Activated T-cell treated with anti-CD3 and anti-CD28 coated beads for 24 hours (primary cell): ENCODE results near the gene COPB1.
"Not testable (repeated sequence)": the region's sequence is repeated elsewhere in the genome, so short reads cannot be mapped to it uniquely, and the experiment has no call there.

Experiments used
- DNase-seq: peaks from one replicate; pipeline ENCODE4 v3.0.0-alpha.2; 2020; ENCODE audit warnings: low read depth

Gene COPB1, protein sequence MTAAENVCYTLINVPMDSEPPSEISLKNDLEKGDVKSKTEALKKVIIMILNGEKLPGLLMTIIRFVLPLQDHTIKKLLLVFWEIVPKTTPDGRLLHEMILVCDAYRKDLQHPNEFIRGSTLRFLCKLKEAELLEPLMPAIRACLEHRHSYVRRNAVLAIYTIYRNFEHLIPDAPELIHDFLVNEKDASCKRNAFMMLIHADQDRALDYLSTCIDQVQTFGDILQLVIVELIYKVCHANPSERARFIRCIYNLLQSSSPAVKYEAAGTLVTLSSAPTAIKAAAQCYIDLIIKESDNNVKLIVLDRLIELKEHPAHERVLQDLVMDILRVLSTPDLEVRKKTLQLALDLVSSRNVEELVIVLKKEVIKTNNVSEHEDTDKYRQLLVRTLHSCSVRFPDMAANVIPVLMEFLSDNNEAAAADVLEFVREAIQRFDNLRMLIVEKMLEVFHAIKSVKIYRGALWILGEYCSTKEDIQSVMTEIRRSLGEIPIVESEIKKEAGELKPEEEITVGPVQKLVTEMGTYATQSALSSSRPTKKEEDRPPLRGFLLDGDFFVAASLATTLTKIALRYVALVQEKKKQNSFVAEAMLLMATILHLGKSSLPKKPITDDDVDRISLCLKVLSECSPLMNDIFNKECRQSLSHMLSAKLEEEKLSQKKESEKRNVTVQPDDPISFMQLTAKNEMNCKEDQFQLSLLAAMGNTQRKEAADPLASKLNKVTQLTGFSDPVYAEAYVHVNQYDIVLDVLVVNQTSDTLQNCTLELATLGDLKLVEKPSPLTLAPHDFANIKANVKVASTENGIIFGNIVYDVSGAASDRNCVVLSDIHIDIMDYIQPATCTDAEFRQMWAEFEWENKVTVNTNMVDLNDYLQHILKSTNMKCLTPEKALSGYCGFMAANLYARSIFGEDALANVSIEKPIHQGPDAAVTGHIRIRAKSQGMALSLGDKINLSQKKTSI

DNA sequence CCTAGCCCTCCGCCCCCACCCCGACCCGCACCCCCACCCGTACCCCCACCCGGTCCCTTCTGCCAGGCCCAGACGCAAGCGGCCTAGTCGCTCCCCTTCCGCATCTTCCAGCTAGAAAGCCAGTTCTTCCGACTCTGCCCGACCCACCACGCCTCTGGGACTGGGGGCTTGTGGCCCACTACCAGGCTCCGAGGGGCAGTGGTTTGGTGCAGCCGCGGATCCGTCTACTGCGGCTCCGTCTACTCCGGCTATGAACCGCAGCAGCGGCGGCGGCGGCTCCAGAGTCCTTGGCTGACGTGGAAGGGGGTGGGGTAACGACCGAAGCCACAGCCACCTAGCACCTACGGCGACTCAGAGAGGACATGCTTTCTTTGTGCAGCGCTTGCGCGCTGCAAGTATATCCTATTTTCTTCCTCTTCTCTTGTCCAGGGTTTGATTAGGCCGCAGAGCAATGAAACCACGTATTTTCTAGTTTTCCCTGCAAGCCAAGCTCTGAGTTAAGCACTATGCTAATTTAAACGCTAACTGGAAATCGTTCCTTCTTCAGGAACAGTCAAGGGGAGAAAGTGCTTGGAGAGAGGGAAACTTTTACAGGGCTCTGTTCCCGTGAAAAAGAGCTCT lies at the start of gene COPB1:
Gene COPB1, minus strand, starts transcription at position 252 of the 621 bp plus-strand sequence. CDS start 883 bp downstream, outside the sequence.
- DNase-seq: peak; percentile 86

DNA sequence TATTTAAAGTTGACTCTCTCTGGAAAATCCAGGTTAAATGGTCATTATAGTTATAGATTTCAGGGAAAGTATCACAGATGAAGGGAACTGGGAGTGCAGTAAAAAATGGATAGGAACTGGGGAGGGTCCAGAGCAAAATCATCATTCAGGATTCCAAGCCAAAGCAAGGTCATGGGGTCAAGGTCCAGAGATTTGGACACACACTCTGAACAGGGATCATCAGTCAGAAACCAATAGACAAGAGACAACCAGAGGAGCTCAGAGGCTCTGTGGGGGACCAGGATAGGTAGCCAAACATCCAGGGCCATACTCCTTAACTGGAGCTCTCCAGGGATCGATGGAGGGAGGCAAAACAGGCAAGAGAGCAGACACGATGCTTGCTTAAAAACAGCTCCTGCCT lies 47.8 kb upstream of the COPB1 start:
- DNase-seq: no peak

DNA sequence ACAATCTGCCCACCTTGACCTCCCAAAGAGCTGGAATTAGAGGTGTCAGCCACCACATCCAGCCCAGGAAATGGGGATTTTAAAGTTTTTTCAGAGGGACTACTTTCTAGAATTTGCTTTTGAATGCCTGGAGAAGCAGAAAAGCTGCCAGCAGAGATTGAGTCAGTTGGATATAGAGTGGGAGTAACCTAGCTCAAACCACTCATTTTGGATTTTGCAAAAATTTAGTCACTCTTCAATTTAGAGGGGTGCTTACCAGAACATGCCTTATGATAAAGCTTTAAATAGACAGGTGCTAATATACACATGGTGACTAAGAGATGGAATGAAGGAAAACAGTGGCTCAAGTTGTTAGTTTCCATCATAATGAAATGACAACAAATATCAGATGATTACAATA lies 47.1 kb upstream of the COPB1 start:
- no peak for DNase-seq

DNA sequence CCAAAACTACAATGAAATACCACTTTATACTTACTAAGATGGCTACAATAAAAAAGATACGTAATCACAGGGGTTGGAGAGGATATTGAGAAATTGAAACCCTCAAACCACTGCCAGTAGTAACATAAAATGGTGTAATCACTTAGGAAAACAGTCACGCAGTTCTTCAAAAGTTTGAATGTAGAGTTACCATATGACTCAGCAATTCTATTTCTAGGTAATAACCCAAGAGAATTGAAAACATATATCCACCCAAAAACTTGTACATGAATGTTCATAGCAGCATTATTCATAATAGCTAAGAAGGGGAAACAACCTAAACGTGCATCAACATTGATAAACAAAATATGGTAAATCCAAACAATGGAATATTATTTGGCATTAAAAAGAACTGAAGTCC lies 45.0 kb upstream of the COPB1 start:
- no peak for DNase-seq

DNA sequence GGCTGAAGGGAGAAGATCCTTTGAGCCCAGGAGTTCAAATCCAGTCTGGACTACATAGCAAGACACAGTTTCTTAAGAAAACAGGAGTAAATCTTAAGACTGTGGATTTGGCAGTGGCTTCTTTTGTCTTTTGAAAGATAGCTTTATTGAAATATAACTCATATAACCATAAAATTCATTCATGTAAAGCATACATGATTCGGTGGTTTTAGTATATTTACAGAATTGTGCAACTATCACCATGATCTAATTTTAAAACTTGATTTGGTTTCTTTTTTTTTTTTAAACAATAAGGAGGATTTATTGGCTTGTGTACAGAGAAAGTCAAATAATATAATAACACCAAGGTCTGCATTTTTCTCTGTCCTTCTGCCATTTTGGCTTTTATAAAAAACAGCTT lies 43.6 kb upstream of the COPB1 start:
- no peak for DNase-seq

DNA sequence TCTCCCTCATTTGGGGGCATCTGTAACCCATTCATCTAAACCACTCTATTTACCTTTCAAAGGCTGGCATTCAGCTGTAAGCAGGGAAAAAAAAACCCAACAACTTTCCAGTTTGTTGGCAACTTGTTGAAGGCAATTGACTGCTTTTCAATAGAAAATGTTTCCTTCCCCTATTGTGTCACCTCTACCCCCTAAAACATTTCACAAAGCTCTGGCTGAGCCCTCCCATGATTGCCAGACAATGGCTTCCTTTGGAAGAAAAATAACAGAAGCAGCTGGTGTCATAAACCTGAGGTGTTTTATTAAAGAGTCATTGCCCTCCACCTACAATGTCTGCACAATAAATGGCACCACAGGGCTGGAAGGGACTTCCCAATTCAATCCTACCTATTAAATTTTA lies 42.7 kb upstream of the COPB1 start:
- no peak for DNase-seq

DNA sequence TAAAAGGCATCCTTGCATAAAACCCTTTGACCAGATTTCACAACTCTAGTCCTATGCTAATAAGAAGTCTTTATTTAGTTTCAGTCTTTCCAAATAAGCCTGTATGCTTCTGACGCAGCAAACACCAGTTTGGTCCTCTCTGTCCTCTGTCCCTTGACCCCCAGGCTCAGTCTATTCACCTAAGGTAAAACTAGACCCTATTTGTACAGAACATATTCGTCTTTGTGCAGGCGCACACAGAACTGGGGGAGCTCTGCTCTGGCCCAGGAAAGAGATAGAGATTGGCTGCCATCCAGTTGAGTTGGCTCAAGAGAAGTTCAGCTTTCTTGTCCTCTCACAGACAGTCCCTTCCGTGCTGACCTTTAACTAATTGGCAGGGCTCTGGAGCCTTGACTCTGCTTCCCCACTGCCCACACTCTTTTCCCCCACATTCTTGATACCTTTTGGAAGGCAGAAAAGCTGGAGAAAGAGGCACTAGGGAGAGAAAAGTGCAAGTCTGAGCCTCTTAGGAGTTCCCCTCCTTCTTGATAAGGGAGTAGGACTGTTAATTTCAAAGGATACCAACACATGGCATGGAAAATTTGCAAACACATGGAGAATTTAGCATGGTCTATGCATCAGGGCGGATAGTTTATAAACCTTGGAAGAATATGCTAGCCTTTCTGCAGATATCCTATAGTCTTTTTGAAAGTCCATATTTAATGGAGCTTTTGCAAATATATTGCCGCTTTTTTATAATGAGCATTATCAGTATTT lies 41.8 kb upstream of the COPB1 start:
- no peak for DNase-seq

DNA sequence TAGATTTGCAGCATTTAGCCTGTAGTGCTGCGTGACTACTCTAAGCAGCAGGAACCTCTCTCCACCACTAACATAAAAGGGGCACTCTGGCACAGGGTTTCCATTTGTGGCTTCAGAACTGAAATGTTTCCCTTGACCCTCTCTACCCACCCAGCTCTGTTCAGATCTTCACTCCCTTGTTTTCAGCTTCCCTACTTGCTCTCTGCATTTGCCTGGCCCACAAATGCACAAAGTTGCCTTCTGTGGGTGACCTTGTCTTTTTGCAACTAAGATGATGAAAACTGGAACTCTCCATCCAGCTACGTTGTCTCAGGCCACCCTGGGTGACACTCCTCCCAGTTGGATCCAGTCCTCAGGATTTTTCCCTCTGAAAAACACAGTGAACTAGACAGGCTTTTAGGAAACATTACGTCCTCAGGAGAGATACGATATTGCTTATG lies 40.4 kb upstream of the COPB1 start:
- no peak for DNase-seq

DNA sequence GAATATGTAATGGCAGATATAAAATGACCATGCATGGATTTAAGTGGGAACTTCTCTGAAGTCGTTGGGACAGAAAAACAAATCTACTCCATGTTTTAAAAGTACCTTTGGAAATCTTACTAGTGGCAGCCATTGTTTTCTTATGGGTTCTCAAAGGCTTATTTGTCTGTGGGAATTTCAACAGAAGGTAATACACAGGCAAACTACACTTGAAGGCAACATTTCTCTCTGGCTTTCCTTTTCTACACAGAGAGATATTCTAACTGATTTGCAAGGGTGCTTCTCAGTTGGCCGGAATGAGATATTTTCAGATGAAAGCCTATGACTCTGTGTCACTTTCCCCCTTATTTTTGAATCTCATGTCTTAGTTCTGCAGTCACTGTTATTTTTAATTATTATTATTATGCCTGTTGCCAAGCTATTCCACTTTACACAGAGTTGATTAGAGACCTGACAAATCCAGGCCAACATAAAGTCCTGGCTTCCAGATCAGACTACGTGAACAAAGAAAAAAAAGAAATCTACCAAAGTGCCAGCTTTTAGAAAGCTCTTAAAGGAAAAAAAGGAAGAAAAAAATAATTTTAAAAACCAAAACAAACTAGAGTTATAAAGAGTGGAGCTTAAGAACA lies 39.4 kb upstream of the COPB1 start:
- no peak for DNase-seq

DNA sequence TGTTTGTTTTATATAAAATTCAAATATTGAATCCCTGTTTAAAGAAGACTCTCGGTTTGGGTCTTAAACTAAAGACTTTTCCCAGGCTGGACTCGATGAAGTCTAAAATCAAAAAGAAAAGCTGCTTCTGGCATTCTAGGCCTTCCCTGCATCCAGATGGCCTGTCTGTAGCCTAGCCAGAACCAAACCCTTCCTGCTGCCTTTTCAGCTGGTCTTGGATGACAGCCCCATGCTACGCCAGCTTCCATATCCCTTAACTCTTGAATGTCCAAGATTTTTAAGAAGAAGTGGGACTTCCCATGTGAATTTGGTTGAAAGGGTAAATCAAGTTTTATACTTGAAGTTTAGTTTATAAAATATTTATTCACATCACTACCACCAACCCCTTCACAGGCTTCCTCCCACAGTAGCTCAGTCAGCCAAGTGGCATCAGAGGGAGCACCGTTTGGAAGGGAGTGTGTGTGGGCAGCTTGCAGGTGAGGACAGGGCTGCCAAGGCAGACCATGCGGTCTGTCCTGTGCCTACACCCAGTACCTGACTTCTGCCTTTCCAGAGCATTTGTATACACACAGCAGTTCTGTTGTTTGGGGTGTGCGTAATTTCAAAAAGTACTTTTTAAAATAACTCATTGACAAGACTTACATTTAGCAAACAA lies 38.8 kb upstream of the COPB1 start:
- no peak for DNase-seq

DNA sequence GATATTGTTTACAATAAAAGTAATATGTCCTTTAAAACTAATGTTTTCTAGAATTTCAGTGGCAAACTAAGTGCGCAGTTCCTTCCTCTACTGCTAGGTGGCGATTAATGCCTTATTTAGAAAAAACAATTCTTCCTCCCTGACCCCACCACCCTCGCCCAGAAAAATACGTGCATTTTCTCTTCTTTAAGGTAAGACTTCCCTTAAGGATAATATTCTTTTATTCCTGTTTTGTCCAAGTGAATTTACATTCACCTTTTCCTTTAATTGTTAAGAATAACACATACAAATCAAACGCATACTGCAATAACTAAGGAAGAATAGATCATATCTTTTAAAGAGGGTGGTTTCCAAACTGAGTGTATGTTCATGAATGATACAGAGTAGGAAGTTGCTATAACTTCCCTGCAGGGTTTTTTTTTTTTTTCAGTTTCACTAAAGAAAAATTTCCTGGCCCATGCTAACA lies 37.6 kb upstream of the COPB1 start:
- DNase-seq: no peak

DNA sequence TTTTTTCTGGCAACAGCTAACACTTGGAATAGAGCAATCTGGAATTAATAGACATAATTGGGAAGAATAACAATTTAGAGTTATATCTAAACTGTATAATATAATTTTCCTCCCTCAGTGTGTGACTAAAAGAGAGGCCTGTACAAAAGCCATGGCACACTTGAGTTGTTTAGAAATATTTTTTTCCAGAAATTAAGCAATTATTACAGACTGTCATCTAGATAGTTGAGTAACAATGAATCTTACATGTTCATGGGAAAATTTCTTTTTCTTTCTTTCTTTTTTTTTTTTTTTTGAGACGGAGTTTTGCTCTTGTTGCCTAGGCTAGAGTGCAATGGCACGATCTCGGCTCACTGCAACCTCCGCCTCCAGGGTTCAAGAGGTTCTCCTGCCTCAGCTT lies 35.6 kb upstream of the COPB1 start:
- DNase-seq: not testable (repeated sequence)

DNA sequence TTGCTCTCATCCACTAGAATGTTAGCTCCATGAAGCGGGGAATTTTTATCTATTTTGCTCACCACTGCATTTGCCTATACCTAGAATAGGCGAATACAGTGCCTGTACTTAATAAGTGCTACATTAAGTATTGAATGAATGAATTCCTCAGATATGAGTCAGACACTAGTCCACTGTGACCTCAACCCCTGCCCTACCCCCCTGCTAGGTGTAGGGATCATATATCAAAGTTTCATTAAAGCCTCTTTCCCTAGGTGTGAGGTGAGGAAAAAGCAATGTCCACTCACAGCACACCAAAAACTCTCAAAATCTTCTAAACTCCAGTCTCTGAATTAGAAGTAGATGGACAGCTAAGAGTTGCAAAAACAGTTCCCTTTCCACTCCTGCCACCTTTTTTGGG lies 30.3 kb upstream of the COPB1 start:
- DNase-seq: no peak

DNA sequence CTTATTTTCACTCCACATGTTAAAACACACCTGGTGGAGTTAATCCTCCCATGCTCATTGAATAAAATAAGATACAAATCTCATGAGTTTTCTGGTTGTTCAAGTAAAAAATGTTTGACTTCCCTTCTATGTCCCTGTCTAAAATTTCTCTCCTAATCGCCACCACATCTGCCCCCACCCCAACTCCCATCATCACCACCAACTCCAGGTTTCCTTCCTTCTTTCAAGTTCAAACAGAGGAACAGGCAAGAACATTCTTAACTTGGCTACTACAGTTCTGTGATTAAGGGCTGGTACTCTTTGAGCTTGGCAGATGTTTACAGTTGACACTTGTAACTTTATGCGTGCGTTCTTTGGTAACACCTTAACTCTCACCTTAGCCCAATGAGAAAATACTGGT lies 29.7 kb upstream of the COPB1 start:
- DNase-seq: no peak

DNA sequence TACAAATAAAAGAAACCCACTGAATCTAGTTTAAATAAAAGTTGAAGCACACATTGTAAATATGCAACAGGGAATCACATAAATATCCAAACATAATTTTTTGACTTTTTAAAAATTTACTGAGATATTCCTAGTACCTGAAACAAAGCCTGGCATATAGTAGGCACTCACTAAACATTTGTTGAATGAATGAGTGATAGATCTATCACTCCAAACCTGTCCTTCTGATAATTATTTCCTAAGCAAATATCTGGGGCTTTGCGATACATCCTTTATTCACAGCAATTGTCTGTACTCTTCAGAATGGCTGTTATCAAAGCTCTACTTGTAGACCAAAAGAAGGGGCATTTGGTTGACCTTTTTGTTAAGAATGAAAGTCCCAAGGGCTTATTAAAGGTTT lies 23.2 kb upstream of the COPB1 start:
- DNase-seq: no peak

DNA sequence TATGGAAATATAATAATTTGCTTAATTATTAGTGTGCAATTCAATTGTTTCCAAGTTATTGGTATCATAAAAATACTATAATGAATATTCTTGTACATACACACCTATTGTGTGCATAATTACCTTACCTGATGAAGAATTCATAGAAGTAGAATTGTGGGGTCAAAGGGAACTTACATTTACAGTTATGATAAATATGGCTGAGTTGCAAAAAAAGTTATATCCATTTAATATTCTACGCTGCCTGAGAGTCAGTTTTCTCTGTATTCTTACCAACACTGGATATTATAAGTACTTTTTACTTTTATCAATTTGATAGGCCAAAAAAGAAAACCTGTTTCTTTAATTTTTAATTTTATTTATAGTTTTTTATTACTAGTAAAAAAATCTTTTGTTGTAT lies 22.6 kb upstream of the COPB1 start:
- no peak for DNase-seq

DNA sequence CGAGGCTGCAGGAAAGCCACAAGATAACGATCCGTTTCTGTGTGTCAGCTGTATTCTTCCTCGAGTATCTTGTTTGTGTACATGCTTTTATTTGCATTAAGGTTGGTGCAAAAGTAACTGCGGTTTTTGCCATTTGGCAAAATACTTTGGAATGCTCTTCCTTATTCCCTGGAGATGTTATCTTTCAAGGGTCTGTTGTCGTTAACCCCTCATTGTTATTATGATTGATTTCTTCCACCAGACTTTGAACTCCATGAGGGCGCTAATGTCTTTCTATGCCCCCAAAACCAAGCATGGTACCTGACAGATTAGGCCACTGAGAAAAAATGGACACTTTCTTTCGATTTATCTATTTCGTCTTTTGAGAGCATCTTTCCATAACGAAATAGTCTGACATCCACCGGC lies 21.1 kb upstream of the COPB1 start:
- no peak for DNase-seq

DNA sequence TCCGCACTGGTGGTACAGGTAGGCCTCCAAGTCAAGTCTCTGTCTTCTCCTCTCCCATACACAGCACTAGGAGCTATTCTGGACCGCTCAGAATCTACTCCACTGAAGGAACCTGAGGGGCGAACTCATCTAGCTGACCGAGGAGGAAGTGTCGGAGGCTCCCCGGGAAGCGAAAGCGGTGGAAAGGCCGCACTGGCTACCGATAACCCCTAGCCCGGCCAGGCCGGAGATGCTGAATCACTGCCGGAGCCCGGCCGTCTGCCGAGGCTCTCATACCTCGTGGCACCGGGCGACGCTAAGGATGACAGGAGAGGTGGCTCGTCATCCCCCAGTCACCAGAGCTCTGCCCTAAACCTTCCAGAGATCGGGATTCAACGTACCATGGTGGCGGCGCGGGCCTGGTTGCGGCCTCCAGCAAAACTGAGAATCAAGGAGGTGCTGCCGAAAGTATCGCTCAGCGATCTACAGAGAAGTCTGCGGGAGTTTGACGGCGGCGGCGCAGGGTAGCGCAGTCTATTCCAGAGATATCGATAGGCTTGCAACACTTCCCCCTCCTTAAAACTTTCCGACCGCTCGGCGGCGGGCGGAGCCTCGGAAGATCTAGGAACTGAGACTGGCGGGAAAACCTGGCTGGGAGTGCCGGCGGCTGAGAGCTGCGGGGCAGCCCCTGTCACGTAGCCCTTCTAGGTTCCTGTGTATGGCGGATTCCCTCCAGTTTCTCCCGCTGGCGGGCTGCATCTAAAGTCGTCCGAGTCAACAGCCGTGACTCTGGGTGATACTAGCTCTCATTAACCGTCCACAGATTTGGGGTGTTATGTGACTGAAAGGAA lies 20.5 kb upstream of the COPB1 start, which contains the start of gene PSMA1:
Gene PSMA1, minus strand, starts transcription at position 470 of the 830 bp plus-strand sequence. Its CDS starts 87 bp downstream, at position 383.
- peak; percentile 89 for DNase-seq

DNA sequence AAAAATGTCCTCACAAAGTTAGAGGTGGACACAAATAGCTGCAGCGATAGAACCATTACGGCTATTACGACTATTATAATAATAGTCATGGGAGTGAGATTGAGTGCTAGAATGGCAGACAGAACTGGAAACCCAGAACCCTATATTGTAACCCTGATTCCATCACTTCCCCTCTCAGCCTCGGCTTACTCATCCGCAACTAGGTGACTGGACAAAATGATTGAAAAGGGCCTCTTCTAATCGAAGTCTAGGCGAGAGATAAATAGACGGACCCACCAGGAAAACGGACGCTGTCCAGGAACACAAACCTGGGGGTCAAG lies 19.9 kb upstream of the COPB1 start:
- DNase-seq: no peak

DNA sequence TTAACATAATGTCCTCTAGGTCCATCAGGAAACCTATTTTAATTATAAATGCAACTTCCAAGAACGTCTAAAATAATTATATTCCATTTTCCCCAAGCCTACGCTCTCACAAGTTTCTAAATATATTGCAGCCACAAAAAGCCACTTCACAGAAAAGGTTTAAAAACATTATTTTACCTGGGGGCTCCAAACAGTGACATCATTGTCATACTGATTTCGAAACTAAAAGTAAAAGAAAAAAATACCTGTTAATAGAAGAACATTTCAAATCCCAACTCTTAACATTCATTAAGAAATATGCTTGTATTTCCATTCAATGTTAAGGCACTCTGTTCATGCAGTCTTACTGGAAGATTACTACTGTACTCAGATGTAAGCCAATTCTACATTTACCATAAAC lies 19.2 kb upstream of the COPB1 start:
- DNase-seq: no peak
